Subcutaneous adipose tissue (tissue), 4 donors: ENCODE data around the gene SIT1. TPM values are rescaled to one million over a fixed set of nuclear protein-coding genes. Genes with fewer than 3 reads are reported as not detected.

Experiments
- total RNA-seq, 4 donors: library from RNA; depleted of rRNA; stranded (reverse); fragments of >200 nt; gene quantifications; one replicate each; pipeline ENCODE4 v1.1.0, GENCODE V29; 2016
- TF ChIP-seq, protein P1 (sequence below): fragments of 450-650 bp; IDR thresholded peaks from one replicate; pipeline ENCODE4 v1.5.1; 2016; ENCODE audit warnings: low read depth, mild to moderate bottlenecking, control low read depth, antibody characterized with exemption, moderate library complexity

SIT1 gene
- total RNA-seq, 4 donors from 2014 or later, result 0.82 to 6.6 (median 4.2) TPM

DNA sequence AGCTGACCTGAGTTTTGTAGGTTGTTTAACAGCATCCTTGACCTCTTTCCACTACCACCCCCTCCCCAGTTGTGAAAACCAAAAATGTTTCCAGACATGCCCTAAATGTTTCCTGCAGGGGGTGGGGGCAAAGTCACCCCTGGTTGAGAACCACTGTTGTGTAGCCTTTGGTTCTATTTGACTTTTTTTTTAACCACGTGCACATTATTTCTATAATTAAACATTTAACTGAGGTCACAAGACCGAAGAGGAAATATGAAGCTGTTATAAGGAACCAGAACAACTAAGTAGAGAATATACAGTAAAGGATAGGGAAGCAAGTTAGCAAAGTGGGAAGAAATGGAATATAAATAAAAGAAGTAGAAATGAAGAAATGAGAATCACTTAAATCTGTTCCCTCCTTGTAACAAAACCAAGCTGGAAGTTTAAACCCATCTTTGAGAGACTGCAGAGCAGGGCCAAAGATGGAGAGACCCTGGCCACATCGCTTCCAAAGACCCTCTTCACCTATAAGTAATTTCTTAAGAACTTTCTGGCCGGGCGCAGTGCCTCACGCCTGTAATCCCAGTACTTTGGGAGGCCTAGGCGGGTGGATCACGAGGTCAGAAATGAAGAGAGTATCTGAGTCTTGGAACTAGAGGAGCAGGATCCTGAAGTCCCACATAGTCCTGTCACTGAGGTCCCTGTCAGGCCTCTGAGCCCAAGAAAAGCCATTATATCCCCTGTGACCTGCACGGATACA, 14.4 kb downstream of the SIT1 start:
- TF ChIP-seq, protein P1, sequence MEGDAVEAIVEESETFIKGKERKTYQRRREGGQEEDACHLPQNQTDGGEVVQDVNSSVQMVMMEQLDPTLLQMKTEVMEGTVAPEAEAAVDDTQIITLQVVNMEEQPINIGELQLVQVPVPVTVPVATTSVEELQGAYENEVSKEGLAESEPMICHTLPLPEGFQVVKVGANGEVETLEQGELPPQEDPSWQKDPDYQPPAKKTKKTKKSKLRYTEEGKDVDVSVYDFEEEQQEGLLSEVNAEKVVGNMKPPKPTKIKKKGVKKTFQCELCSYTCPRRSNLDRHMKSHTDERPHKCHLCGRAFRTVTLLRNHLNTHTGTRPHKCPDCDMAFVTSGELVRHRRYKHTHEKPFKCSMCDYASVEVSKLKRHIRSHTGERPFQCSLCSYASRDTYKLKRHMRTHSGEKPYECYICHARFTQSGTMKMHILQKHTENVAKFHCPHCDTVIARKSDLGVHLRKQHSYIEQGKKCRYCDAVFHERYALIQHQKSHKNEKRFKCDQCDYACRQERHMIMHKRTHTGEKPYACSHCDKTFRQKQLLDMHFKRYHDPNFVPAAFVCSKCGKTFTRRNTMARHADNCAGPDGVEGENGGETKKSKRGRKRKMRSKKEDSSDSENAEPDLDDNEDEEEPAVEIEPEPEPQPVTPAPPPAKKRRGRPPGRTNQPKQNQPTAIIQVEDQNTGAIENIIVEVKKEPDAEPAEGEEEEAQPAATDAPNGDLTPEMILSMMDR, result no peak

DNA sequence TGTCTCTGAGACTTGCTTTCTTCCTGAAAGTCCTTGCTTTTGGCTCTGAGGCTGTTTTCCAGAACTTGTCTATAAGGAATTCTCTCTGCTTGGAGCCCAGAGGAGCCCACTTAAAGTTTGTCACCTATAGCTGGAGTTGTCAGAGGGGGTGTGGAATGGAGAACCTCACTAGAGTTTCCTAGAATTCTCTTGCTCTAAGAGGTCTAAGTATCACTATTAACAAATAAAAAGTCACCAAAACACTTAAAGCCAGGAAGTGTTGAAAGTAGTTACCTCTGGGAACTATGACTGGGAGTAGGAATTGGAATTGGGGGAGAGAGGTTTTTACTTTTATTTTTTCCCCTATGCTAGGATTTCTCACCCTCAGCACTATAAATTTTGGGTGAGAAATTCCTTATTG, 15.0 kb downstream of the SIT1 start:
- TF ChIP-seq, protein P1, result no peak

DNA sequence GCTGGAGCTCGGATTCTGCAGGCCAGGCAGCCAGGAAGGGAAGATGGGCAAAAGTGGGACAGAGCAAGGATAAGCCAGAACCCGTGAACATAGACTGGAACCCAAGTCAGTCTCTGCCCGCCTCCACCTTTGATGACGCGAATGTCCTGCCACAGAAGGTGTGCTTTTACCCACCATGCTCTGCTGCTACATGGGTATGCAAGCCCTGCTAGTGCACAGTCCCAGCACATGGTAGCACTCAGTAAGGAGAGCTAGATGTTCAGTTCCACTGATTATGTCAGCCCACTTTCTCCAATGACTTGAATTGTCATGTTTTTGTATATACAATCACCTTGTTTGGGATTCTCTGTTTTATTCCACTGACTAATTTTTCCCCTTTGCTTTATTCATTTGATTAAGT, 21.1 kb downstream of the SIT1 start:
- TF ChIP-seq, protein P1, result no peak

DNA sequence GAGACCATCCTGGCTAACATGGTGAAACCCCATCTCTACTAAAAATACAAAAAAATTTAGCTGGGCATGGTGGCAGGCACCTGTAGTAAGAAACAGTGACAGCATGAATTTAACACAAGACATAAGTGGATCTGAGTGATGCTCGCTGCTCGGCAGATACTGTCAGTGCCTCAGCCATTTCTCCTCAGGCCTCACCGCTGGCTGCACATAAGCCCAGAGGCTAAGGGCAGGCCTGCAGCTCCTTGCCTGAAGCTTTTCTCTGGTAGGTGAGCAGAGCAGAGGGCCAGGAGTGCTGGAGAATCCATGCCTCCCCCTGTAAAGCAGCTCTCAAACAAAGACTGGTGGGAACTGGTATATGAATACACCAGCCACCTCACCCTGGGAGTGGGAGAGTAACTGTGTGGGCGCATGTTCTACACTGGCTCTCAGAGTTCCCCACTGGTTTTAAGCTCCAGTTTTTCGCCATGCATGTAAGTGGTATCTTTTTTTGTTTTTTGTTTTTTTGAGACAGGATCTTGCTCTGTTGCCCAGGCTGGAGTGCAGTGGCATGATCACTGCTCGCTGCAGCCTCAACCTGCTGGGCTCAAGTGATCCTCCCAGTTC, 22.2 kb downstream of the SIT1 start:
- TF ChIP-seq, protein P1, result no peak

DNA sequence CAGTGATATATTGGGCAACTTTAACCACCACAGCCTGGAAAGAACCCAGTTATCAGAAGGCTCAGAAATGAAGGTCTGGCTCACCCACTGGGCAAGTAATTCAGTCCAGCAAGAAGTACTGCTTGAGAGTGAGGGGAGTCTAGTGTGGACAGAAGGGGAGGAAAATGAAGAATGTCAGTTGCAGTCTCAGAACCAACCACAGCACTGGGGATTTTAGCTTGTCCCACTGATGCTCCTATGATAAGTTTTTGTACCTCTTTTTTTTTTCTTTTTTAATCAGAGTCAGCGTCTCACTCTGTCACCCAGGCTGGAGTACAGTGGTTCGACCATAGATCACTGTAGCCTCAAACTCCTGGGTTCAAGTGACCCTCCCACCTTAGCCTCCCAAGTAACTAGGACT, 23.2 kb downstream of the SIT1 start:
- TF ChIP-seq, protein P1, result no peak

DNA sequence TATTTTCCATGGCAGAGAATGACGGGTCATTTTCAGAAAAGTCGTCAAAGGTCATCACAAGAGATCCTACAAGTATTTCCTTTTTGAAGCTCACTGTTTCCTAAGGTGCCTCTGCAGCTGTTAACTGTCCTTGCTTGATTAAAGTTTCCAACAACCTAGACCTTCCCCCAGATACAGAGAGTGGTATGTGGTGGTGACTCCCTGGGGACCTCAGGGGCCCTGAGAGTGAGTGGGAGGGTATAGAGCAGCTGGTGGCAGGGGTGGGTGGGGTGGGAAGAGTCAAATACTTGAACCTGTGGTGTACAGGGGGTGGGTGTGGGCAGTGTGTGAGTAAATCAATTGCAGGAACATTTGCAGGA, 31.0 kb downstream of the SIT1 start:
- TF ChIP-seq, protein P1, result no peak

DNA sequence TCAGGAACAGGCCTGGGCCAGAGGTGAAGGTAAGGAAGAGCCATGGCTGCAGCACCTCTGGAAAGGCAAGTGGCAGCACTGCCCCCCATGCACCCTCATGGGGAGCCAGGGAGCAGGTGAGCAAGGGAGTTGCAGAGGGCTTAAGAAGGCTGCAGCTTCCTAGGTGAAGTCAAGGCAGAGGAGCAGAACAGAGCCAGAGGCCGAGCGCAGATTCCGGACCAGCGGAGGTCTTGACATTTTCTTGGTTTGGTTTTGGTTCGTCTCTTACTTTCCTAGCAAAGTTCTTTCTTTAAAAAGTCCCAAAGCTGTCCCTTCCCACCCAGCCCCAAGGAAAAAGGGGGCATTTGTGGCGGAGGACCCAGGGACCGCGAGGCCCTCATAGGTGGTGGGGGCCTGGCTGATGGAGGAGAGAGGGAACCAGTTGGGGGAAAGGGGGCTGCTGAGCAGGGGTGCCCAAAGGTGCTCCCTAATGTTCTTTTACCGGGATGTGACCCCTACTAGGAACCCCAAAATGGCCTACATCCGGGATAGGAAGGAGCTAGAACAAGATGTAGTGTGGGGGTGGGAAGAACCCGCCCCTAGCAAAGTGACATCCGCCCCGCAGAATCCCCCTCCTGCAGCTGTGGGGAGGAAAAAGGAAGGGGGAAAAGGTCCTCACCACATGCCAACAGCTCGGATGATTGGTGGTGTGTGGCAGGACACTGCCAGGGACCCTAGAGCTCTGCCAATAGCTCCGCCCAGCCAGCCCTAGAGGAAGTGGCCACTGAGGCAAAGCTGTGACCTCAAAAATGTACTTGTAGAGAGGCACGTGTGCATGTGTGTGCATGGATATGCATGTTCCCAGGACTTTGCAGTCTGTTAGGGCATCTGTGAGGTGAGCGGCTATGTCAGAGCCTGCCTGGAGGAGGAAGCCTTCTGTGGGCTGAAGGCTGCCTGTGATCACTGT, 31.6 kb downstream of the SIT1 start:
- TF ChIP-seq, protein P1, result no peak
